Lung (tissue), 12 donors: ENCODE data around the gene CLDN4. TPM values are rescaled to one million over a fixed set of nuclear protein-coding genes. Genes with fewer than 3 reads are reported as not detected.

Experiments
- ATAC-seq: fragments of 200-7000 bp; cut with Tn5 transposase; one replicate; pipeline ENCODE4 v1.9.1; 2020; ENCODE audit warnings: moderate number of reproducible peaks; ENCODE audit not compliant: insufficient read depth, low FRiP score
- DNase-seq, 3 donors: peaks; one replicate each; pipeline ENCODE4 v3.0.0-alpha.2; 2013 to 2017
- H3K27ac ChIP-seq, 2 donors: one replicate each; pipeline ENCODE4 v1.5.1; 2013; ENCODE audit warnings: mild to moderate bottlenecking in 2 of 2, moderate library complexity in 2 of 2, control low read depth in 1 of 2, inconsistent platforms in 1 of 2, low read depth in 1 of 2, low read length in 1 of 2
- H3K27me3 ChIP-seq, 3 donors: one replicate each; pipeline ENCODE4 v1.5.1; 2013; ENCODE audit warnings: low read length in 2 of 3; ENCODE audit not compliant: control insufficient read depth in 3 of 3, insufficient read depth in 3 of 3
- H3K36me3 ChIP-seq, 4 donors: one replicate each; pipeline ENCODE4 v1.5.1; 2013; ENCODE audit warnings: low read length in 4 of 4, mild to moderate bottlenecking in 1 of 4, moderate library complexity in 1 of 4; ENCODE audit not compliant: control insufficient read depth in 4 of 4, insufficient read depth in 4 of 4
- H3K4me1 ChIP-seq, 5 donors: one replicate each; pipeline ENCODE4 v1.5.1; 2013; ENCODE audit warnings: low read length in 5 of 5, mild to moderate bottlenecking in 2 of 5, moderate library complexity in 1 of 5; ENCODE audit not compliant: control insufficient read depth in 5 of 5, insufficient read depth in 5 of 5
- H3K4me3 ChIP-seq: one replicate; pipeline ENCODE4 v1.5.1; 2013; ENCODE audit warnings: mild to moderate bottlenecking, control low read depth, moderate library complexity
- H3K9ac ChIP-seq, 2 donors: one replicate each; pipeline ENCODE4 v1.5.1; 2013; ENCODE audit warnings: low read length in 2 of 2, control low read depth in 1 of 2; ENCODE audit not compliant: insufficient read depth in 1 of 2
- H3K9me3 ChIP-seq, 4 donors: one replicate each; pipeline ENCODE4 v1.5.1; 2013; ENCODE audit warnings: low read length in 3 of 4, mild to moderate bottlenecking in 1 of 4, moderate library complexity in 1 of 4; ENCODE audit not compliant: control insufficient read depth in 4 of 4, insufficient read depth in 3 of 4
- CTCF ChIP-seq: IDR thresholded peaks from 2 replicates; pipeline ENCODE4 v1.5.1; 2012; ENCODE audit warnings: mild to moderate bottlenecking; ENCODE audit errors: control extremely low read depth, extremely low read depth
- WGBS, 2 donors: extraction: QIAGEN DNeasy Blood & Tissue Kit; methylation state at CpG; one replicate each; pipeline ENCODE4 v1.1.7; 2013; 5-methylcytosine and 5-hydroxymethylcytosine counted together
- polyA plus RNA-seq, 2 donors: library from polyadenylated mRNA; stranded (reverse); fragments of 200-250 nt; gene quantifications; one replicate each; pipeline ENCODE4 v1.2.1, GENCODE V29; 2013
- total RNA-seq, 2 donors: library from RNA; depleted of rRNA in 1 of 2; stranded (reverse); fragments of >200 nt in 1 of 2; gene quantifications; one replicate each; pipeline ENCODE4 v1.2.1, GENCODE V29; 2014 to 2021
- donor health status: control.
- donor health status: control.
- donor health status: Bipolar disorder and iron deficiency.
- donor health status: healthy.
- donor health status: DM: yes; HTN: yes; CAD: no.

Gene CLDN4
- total and polyA plus RNA-seq, 4 donors = 99.8 to 169 (median 152) TPM

- no peaks in the 10 kb centered on the region for H3K27me3 ChIP-seq
- no peak for DNase-seq
- H3K9me3 ChIP-seq = no peaks in the 10 kb centered on the region
- H3K27ac ChIP-seq = no peak overlapping the region
- ATAC-seq = no peak
- no peak for TF ChIP-seq CTCF
- no peaks in the 10 kb centered on the region for H3K36me3 ChIP-seq
- H3K4me3 ChIP-seq = no peak overlapping the region
- WGBS, 2 donors = 88 to 95% methylated on average over 21 to 22 of the region's 22 CpGs
- H3K9ac ChIP-seq = no peak overlapping the region
- peaks cover 0 to 7% (median 3%) of the 10 kb centered on the region in 5 donors for H3K4me1 ChIP-seq
Observed at GRCh38 chr7:73839743-73840714, 9.2 kb downstream of the CLDN4 start.

GRCh38 chr7:73840715-73841379 is 10.1 kb downstream of the CLDN4 start:
- Histone ChIP-seq H3K36me3 (no peaks in the 10 kb centered on the region), H3K27ac (no peak overlapping the region), H3K4me1 (peaks cover 0 to 7% (median 3%) of the 10 kb centered on the region in 5 donors), H3K9me3 (no peaks in the 10 kb centered on the region), H3K27me3 (no peaks in the 10 kb centered on the region), H3K9ac (no peak overlapping the region), H3K4me3 (no peak overlapping the region)
- DNase-seq (no peak), ATAC-seq (no peak)
- 89 to 93% methylated on average over 16 of the region's 16 CpGs for WGBS, 2 donors
- no peak for TF ChIP-seq CTCF

- H3K4me3 ChIP-seq = no peak overlapping the region
- ATAC-seq (no peak), DNase-seq (no peak)
- H3K27me3 ChIP-seq = no peaks in the 10 kb centered on the region
- WGBS, 2 donors = 63 to 82% methylated on average over 15 of the region's 15 CpGs
- no peaks in the 10 kb centered on the region for H3K36me3 ChIP-seq
- TF ChIP-seq CTCF = no peak
- peak overlapping the region in 1 of 2 donors; percentile 41 for H3K9ac ChIP-seq
- peak overlapping the region in 1 of 2 donors; percentile 89 for H3K27ac ChIP-seq
- peaks cover 0 to 7% (median 3%) of the 10 kb centered on the region in 5 donors for H3K4me1 ChIP-seq
- H3K9me3 ChIP-seq = no peaks in the 10 kb centered on the region
Observed at GRCh38 chr7:73841689-73842066, 10.9 kb downstream of the CLDN4 start.
